WTC11 (cell line): ENCODE data around the gene TEKT5.

Experiments used
- ATF3 ChIP-seq: sonication (generic); formaldehyde crosslinking; conservative IDR thresholded peaks from 2 replicates; pipeline ENCODE4 v1.8.1; 2022; ENCODE audit warnings: mild to moderate bottlenecking, missing genetic modification reagents
- CTCF ChIP-seq: fragments of 200-600 bp; IDR thresholded peaks from 2 replicates; pipeline ENCODE4 v1.8.0; 2022; ENCODE audit warnings: antibody characterized with exemption
- E2F5 ChIP-seq: sonication (generic); formaldehyde crosslinking; IDR thresholded peaks from 2 replicates; pipeline ENCODE4 v1.8.1; 2022; ENCODE audit warnings: mild to moderate bottlenecking, moderate library complexity, missing genetic modification reagents
- JUN ChIP-seq: sonication (generic); formaldehyde crosslinking; IDR thresholded peaks from 2 replicates; pipeline ENCODE4 v1.8.0; 2023; ENCODE audit warnings: mild to moderate bottlenecking, missing genetic modification reagents
- RELA ChIP-seq: sonication (generic); formaldehyde crosslinking; IDR thresholded peaks from 2 replicates; pipeline ENCODE4 v1.8.1; 2022; ENCODE audit warnings: missing genetic modification reagents, mild to moderate bottlenecking, borderline replicate concordance
- SP1 ChIP-seq: sonication (generic); formaldehyde crosslinking; conservative IDR thresholded peaks from 2 replicates; pipeline ENCODE4 v1.8.1; 2022; ENCODE audit warnings: missing genetic modification reagents
- USF2 ChIP-seq: sonication (generic); formaldehyde crosslinking; IDR thresholded peaks from 2 replicates; pipeline ENCODE4 v1.8.1; 2023; ENCODE audit warnings: mild to moderate bottlenecking, missing genetic modification reagents, moderate library complexity

GRCh38 chr16:10647264-10647720, 47.4 kb downstream of the TEKT5 start:
- TF ChIP-seq CTCF (no peak), RELA (CRISPR knock-in tag) (no peak), USF2 (CRISPR knock-in tag) (no peak), E2F5 (no peak), JUN (CRISPR knock-in tag) (no peak), SP1 (CRISPR knock-in tag) (no peak), ATF3 (CRISPR knock-in tag) (no peak)
